Measurements from ENCODE around the gene ADGRD1. TPM values are rescaled to one million over a fixed set of nuclear protein-coding genes. Genes with fewer than 3 reads are reported as not detected.
"Not testable (repeated sequence)": the region's sequence is repeated elsewhere in the genome, so short reads cannot be mapped to it uniquely, and the experiment has no call there.

ADGRD1 gene
- total and polyA plus RNA-seq, 3 experiments from 2014 or later = 1.1 to 1.3 TPM; not detected in 1

DNA sequence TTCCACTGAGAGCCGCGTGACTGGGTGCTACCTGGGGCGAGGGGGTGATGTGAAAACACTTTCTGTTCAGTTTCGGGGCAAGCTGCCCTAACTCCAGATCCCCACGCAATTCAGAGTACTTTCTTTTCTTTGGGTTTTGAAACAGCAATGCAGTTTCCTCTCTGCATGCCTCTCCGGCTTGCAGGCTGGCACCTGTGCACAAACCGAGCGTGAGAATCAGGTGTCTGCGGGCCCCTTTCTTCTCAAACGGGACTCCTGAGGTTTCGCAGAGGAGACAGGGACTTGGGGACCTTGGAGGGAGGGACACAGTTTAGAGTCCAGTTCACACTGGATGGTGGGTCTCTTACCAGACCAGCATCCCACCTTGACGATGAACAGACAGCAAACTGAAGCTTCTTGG is 118.2 kb downstream of the ADGRD1 start:
- H3K4me1 Mint-ChIP-seq; H3K4me1 ChIP-seq (ENCODE audit: insufficient read depth, low read length); DNase-seq; H3K4me3 Mint-ChIP-seq; POLR2A ChIA-PET; H3K9me3 ChIP-seq (ENCODE audit: low read length); H3K27ac Mint-ChIP-seq; H3K27ac ChIP-seq (ENCODE audit: low read depth, low read length); H3K27me3 ChIP-seq (ENCODE audit: insufficient read depth, low read length, poor library complexity, severe bottlenecking); H3K9me3 Mint-ChIP-seq; H3K36me3 Mint-ChIP-seq; CTCF ChIA-PET; H3K36me3 ChIP-seq (ENCODE audit: insufficient read depth, low read length); H3K4me3 ChIP-seq (ENCODE audit: low read length): not testable (repeated sequence)
- peaks cover 6 to 13% of the 10 kb centered on the region in 2 donors for H3K27me3 Mint-ChIP-seq

DNA sequence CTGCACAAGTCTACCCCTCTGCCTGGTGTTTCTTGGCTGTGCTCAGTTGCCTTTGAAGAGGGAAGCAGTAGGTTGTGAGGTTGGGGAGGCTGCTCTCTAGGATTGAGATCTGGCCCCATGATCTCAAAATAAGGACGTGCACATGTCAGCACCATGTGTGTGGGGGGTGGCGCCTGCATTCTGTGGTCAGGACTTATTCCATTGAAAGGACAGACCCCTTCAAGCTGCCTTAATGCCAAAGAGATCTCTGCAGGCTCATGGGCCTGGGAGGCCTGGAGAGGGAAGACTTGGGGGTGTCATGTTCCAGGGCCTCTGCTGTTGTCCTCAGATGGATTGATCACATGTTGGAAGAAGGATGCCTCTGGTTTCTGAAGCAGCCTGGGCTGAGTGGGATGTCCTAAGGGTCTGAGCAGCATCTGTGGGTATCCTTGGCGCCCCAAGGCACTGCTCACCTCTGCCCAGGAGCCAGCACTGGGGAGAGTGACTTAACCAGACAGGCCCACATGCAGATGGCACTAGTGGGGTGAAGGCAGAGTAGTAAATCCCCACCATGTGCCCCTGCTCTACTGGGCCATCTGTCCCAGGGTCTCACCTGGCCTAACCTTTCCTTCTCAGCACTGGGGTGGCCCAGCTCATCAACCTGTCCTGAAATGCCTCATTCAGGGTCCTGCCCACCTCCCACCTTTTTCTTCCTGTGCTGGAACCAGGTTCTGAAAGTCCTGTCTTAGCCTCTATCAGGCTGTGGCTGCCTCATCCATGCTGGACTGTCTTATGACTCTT is 118.9 kb downstream of the ADGRD1 start:
- no peak for DNase-seq
- POLR2A ChIA-PET = no interaction called here
- Histone ChIP-seq H3K9me3 (ENCODE audit: low read length) (no peaks in the 10 kb centered on the region), H3K4me3 (ENCODE audit: low read length) (no peak overlapping the region), H3K36me3 (ENCODE audit: insufficient read depth, low read length) (no peaks in the 10 kb centered on the region), H3K4me1 (ENCODE audit: insufficient read depth, low read length) (no peaks in the 10 kb centered on the region), H3K27ac (ENCODE audit: low read depth, low read length) (no peak overlapping the region), H3K27me3 (ENCODE audit: insufficient read depth, low read length, poor library complexity, severe bottlenecking) (no peaks in the 10 kb centered on the region)
- Mint-ChIP-seq H3K4me3 (no peak overlapping the region), H3K27me3 (peaks cover 6 to 13% of the 10 kb centered on the region in 2 donors), H3K4me1 (no peaks in the 10 kb centered on the region), H3K27ac (no peak overlapping the region), H3K9me3 (peaks cover 0 to 4% (median 0%) of the 10 kb centered on the region in 5 donors), H3K36me3 (no peaks in the 10 kb centered on the region)
- CTCF ChIA-PET = no interaction called here

DNA sequence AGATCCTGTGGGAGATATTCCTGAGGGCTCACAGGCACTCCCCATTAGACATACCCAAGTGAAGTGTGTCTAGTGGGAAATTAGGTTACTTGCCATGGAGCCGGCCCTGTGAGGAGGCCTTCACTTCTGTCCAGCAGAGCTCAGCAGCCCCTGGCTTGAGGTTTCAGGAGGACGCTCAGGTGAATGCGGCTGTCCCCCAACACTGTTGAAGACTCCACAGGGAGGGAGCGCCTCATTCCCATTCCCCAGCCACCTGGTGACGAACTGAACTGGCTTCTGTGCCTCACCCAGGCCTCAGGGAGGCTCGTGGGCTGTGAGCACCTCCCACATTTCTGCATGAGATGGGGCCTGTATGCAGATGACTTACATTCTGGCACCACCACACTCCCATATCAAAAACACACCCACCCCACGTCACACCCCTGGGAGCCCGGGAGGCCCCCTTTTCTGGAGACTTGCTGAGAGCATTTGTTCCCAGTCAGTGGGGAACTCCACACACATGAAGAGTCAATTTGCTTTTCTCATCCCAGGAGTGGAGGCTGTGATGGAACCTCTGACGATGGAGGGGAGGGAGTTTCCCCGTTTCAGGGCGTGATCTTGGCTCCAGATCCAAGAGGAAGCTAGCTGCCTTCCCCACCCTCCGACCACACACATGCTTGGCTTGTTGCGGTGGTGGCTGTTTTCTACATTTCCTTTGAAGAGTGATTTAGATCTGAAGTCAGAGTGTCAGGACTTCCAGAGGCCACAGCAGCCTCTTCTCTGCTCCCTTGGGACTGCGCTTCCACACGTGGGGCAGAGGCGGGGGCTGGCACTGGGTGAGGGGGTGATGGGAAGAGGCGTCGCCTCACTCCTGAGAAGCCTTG is 120.7 kb downstream of the ADGRD1 start:
- POLR2A ChIA-PET = no interaction called here
- no peak overlapping the region for H3K27ac Mint-ChIP-seq
- no peak for DNase-seq
- no peak overlapping the region for H3K4me3 Mint-ChIP-seq
- no peak overlapping the region for H3K27ac ChIP-seq (ENCODE audit: low read depth, low read length)
- no peaks in the 10 kb centered on the region for H3K4me1 Mint-ChIP-seq
- H3K4me3 ChIP-seq (ENCODE audit: low read length) = no peak overlapping the region
- H3K36me3 Mint-ChIP-seq = no peaks in the 10 kb centered on the region
- no peaks in the 10 kb centered on the region for H3K36me3 ChIP-seq (ENCODE audit: insufficient read depth, low read length)
- peaks cover 0 to 4% (median 0%) of the 10 kb centered on the region in 5 donors for H3K9me3 Mint-ChIP-seq
- no peaks in the 10 kb centered on the region for H3K27me3 ChIP-seq (ENCODE audit: insufficient read depth, low read length, poor library complexity, severe bottlenecking)
- CTCF ChIA-PET = no interaction called here
- H3K4me1 ChIP-seq (ENCODE audit: insufficient read depth, low read length) = no peaks in the 10 kb centered on the region
- H3K27me3 Mint-ChIP-seq = peaks cover 3 to 6% of the 10 kb centered on the region in 2 donors
- H3K9me3 ChIP-seq (ENCODE audit: low read length) = no peaks in the 10 kb centered on the region

DNA sequence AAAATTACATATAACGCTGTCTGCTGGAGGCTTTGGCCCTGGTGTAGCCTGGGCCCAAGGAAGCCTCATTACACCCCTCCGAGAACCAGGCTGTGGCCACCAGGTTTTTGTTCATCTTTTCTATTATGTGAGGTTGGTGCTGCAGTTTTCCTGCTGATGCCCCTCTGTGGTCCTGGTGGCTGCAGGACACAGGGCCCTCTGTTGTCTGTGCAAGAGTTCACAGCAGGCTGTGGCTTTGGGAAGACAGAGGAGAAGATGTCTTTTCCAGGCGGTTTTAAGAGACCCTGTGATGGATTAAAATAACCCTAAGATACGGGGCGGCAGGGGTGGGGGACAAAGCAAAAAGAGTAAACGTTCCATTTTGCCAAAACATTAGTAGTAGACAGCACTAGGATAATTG is 121.5 kb downstream of the ADGRD1 start:
- no peaks in the 10 kb centered on the region for H3K36me3 Mint-ChIP-seq

DNA sequence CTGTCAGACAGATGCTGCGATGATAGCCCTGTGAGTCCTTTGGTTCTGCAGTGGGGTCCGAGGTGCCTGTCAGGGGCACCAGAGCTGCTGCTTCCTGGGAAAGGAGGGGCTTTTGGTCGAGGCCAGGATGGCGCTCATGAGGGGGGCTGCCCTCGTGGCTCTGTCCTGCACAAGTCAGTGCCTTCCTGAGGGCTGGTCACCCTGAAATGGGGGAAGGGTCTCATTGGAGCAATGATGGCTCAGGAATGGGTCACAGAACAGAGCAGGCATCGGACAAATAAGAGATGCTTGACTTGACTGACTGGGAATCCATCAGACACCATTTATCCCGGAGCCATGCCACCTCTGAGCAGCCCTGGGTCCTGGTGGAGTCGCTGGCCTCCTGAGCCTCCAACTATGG is 121.9 kb downstream of the ADGRD1 start:
- no peaks in the 10 kb centered on the region for H3K36me3 ChIP-seq (ENCODE audit: insufficient read depth, low read length)
- DNase-seq = no peak
- Mint-ChIP-seq H3K27me3 (peaks cover 3 to 4% of the 10 kb centered on the region in 2 donors), H3K9me3 (peaks cover 0 to 4% (median 0%) of the 10 kb centered on the region in 5 donors), H3K4me3 (no peak overlapping the region), H3K36me3 (no peaks in the 10 kb centered on the region), H3K4me1 (no peaks in the 10 kb centered on the region), H3K27ac (no peak overlapping the region)
- H3K4me3 ChIP-seq (ENCODE audit: low read length) = no peak overlapping the region
- no peak overlapping the region for H3K27ac ChIP-seq (ENCODE audit: low read depth, low read length)
- no peaks in the 10 kb centered on the region for H3K27me3 ChIP-seq (ENCODE audit: insufficient read depth, low read length, poor library complexity, severe bottlenecking)
- no peaks in the 10 kb centered on the region for H3K4me1 ChIP-seq (ENCODE audit: insufficient read depth, low read length)
- ChIA-PET CTCF (no interaction called here), POLR2A (no interaction called here)
- H3K9me3 ChIP-seq (ENCODE audit: low read length) = no peaks in the 10 kb centered on the region

More for the DNA sequence above, 121.5 kb downstream of the ADGRD1 start:
- H3K9me3 ChIP-seq (ENCODE audit: low read length) = no peaks in the 10 kb centered on the region
- POLR2A ChIA-PET = no interaction called here
- Mint-ChIP-seq H3K27ac (no peak overlapping the region), H3K27me3 (peaks cover 3 to 4% of the 10 kb centered on the region in 2 donors), H3K4me1 (no peaks in the 10 kb centered on the region), H3K4me3 (no peak overlapping the region), H3K9me3 (peaks cover 0 to 4% (median 0%) of the 10 kb centered on the region in 5 donors)
- no peaks in the 10 kb centered on the region for H3K4me1 ChIP-seq (ENCODE audit: insufficient read depth, low read length)
- no peaks in the 10 kb centered on the region for H3K36me3 ChIP-seq (ENCODE audit: insufficient read depth, low read length)
- no peak overlapping the region for H3K4me3 ChIP-seq (ENCODE audit: low read length)
- no peak overlapping the region for H3K27ac ChIP-seq (ENCODE audit: low read depth, low read length)
- DNase-seq = no peak
- no peaks in the 10 kb centered on the region for H3K27me3 ChIP-seq (ENCODE audit: insufficient read depth, low read length, poor library complexity, severe bottlenecking)
- CTCF ChIA-PET = no interaction called here

DNA sequence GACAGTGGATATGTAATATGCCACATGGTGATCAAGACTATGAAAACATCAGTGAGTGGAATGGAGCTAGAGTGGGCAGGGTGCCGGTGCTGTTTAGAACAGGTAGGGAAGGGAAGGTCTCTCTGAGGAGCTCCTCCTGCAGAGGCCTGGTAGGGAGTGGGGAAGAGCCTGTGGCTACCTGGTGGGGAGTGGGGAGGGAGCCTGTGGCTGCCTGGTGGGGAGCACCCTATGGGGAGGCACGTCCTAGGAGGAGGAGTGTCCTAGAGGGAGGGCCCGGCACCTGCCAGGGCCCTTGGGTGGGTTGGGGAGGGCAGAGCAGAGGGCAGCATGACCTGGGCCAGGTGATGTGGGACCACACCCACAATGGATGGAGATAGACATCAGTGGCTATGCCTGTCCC is 122.6 kb downstream of the ADGRD1 start:
- Mint-ChIP-seq H3K9me3 (peaks cover 0 to 4% (median 0%) of the 10 kb centered on the region in 5 donors), H3K27ac (no peak overlapping the region), H3K36me3 (no peaks in the 10 kb centered on the region), H3K4me1 (no peaks in the 10 kb centered on the region), H3K4me3 (no peak overlapping the region), H3K27me3 (peaks cover 3 to 4% of the 10 kb centered on the region in 2 donors)
- H3K27me3 ChIP-seq (ENCODE audit: insufficient read depth, low read length, poor library complexity, severe bottlenecking) = no peaks in the 10 kb centered on the region
- no peak overlapping the region for H3K27ac ChIP-seq (ENCODE audit: low read depth, low read length)
- no peak for DNase-seq
- no peaks in the 10 kb centered on the region for H3K9me3 ChIP-seq (ENCODE audit: low read length)
- ChIA-PET CTCF (interaction anchor here (1.0 kb wide), 1 partner anchor 29 kb away, joined by 3 read pairs; no protein-coding TSS in a partner anchor), POLR2A (no interaction called here)
- H3K4me3 ChIP-seq (ENCODE audit: low read length) = no peak overlapping the region
- no peaks in the 10 kb centered on the region for H3K4me1 ChIP-seq (ENCODE audit: insufficient read depth, low read length)
- H3K36me3 ChIP-seq (ENCODE audit: insufficient read depth, low read length) = no peaks in the 10 kb centered on the region

DNA sequence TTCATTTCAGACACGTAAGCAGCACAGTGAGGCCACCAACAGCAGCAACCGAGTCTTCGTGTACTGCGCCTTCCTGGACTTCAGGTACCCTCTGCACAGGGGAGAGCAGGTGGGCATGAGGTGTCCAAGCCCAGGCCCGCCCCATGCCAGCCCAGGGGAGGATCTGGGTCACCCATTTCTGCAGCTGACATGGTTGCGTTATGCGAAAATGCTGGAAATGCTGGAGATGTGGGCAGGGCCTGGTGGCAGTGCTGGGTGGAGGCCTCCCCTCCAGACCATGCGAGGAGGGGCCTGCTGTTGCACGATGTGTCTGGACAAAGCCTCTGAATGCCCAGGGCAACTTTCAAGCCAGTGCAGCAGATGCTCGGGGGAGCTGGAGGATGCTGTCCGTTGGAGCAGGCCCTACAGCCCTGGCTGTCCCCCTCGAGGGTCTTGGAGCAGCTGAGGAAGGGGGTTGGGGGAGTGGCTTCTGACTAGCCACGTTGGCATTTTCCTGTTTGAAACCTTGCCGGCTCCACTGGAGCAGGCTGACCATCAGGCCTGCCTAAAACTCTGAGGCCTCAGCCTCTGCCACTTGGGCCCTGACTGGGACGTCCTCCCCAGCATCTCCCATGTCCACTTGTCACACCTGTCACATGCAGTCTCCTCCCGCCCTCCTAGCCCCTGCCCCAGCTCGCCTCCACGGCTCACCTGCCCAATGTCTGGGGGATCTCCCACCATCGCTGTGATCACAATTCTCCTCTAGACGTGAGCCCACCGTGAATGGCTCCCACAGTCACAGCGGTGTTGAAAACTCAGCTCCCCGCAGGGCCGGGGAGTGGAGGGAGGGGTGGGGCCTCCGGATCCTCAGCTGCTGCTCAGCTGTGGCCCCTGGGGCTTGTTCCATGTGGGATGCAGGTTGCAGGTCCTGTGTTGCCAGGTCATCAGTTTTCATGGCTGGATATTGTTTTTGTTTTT is 123.4 kb downstream of the ADGRD1 start:
- Mint-ChIP-seq H3K27me3 (peaks cover 3 to 4% of the 10 kb centered on the region in 2 donors), H3K27ac (no peak overlapping the region), H3K36me3 (no peaks in the 10 kb centered on the region), H3K9me3 (peaks cover 0 to 4% (median 0%) of the 10 kb centered on the region in 5 donors), H3K4me1 (no peaks in the 10 kb centered on the region), H3K4me3 (no peak overlapping the region)
- H3K27me3 ChIP-seq (ENCODE audit: insufficient read depth, low read length, poor library complexity, severe bottlenecking) = no peaks in the 10 kb centered on the region
- ChIA-PET POLR2A (no interaction called here), CTCF (interaction anchor here (1.0 kb wide), 1 partner anchor 28 kb away, joined by 3 read pairs; no protein-coding TSS in a partner anchor)
- H3K4me1 ChIP-seq (ENCODE audit: insufficient read depth, low read length) = no peaks in the 10 kb centered on the region
- H3K4me3 ChIP-seq (ENCODE audit: low read length) = no peak overlapping the region
- no peaks in the 10 kb centered on the region for H3K36me3 ChIP-seq (ENCODE audit: insufficient read depth, low read length)
- DNase-seq = no peak
- H3K27ac ChIP-seq (ENCODE audit: low read depth, low read length) = no peak overlapping the region
- no peaks in the 10 kb centered on the region for H3K9me3 ChIP-seq (ENCODE audit: low read length)

All from CD8-positive, alpha-beta memory T cell (primary cell).